ENCODE data around the gene ZNF836. TPM values are rescaled to one million over a fixed set of nuclear protein-coding genes. Genes with fewer than 3 reads are reported as not detected.

Gene ZNF836
- 10 to 100 TPM in 1 of 4 donors, 1 to 10 TPM in 3; 5.8 to 15.1 (median 7.3) TPM for total RNA-seq

DNA sequence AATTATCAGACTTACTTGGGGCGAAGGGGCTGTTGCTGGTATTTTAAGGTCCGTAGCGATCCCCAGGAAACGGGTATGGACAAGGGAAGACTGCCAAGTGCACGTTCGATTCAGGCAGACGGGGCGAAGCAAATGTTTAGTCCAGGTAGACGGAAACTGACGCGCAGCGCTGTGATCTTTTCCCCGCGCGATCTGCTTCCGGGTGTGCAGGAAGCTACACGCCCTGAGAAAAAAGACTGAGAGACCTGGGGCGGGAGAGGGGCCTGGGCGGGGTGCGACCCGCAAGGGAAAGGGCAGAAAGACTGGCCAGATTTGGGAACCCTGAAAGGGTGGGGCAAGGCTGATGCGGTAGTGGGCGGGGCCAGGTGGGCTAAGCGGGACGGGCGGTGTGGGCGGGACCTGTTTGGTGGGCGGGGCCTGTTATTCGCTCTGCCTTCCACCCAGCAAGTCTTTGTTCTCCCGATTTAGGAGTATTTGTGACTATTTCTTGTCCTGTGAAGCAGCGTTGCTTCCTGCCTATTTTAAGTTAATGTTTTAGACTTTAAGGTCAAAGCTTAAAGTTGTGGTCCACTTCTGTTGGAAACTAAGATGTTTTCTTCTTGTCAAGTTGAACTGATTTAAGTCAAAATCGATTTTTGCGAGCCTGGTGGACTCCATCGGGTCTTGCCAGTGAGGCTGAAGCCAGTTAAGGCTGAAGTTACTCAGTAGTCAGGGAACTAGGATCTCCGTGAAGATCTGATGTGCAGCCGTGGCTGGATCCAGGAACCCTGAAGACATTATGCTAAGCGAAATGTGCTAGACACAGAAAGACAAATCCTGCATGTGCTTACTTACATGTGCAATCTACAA lies at the start of gene ZNF836:
Gene ZNF836 (minus strand): TSS at position 301 of the 849 bp plus-strand sequence. CDS start 3,549 bp downstream, outside the sequence.
- ATAC-seq (ENCODE audit: low FRiP score) (peak; percentile 95), DNase-seq (ENCODE audit: low spot score) (peak; percentile 80)
- TF ChIP-seq, protein P1, sequence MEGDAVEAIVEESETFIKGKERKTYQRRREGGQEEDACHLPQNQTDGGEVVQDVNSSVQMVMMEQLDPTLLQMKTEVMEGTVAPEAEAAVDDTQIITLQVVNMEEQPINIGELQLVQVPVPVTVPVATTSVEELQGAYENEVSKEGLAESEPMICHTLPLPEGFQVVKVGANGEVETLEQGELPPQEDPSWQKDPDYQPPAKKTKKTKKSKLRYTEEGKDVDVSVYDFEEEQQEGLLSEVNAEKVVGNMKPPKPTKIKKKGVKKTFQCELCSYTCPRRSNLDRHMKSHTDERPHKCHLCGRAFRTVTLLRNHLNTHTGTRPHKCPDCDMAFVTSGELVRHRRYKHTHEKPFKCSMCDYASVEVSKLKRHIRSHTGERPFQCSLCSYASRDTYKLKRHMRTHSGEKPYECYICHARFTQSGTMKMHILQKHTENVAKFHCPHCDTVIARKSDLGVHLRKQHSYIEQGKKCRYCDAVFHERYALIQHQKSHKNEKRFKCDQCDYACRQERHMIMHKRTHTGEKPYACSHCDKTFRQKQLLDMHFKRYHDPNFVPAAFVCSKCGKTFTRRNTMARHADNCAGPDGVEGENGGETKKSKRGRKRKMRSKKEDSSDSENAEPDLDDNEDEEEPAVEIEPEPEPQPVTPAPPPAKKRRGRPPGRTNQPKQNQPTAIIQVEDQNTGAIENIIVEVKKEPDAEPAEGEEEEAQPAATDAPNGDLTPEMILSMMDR (IDR thresholded peaks at IDR 0.05), result no peak

DNA sequence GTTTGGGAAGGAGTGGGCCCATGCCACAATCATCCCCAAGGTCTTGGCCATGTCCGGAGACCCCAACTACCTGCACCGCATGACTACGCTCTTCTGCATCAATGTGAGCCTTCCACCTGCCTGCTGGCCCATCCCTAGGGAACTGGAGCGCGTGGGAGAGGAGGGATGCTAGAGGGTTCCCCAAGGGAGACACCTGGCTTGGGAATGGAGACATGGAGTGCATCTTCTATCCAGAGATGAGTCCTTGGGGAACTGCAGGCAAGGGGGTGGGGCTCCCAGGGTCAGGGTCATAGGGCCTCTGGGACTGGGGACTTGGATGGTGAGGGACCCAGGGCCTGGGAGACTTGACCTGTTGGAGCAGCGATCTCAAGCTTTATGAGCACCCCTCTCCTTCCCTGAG lies 49.6 kb upstream of the ZNF836 start:
- ATAC-seq (ENCODE audit: low FRiP score), result no peak
- TF ChIP-seq, protein P1 (IDR thresholded peaks at IDR 0.05), result no peak

DNA sequence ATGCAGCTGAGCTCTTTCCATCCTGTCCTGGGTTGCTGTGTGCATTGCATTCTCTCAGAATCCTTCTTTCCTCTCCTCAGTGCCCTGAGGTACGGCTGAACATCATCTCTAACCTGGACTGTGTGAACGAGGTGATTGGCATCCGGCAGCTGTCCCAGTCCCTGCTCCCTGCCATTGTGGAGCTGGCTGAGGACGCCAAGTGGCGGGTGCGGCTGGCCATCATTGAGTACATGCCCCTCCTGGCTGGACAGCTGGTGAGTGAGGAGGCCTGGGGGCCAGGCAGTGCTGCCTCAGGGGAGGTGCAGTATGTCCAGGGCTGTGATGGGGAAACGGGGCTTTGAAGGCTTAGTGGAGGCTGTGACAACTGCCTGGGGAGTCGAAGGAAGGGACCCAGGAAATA lies 48.2 kb upstream of the ZNF836 start:
- TF ChIP-seq, protein P1 (IDR thresholded peaks at IDR 0.05), result no peak
- ATAC-seq (ENCODE audit: low FRiP score), result no peak
- no peak for DNase-seq (ENCODE audit: low spot score)

More for the DNA sequence above, 49.6 kb upstream of the ZNF836 start:
- DNase-seq (ENCODE audit: low spot score), result no peak

DNA sequence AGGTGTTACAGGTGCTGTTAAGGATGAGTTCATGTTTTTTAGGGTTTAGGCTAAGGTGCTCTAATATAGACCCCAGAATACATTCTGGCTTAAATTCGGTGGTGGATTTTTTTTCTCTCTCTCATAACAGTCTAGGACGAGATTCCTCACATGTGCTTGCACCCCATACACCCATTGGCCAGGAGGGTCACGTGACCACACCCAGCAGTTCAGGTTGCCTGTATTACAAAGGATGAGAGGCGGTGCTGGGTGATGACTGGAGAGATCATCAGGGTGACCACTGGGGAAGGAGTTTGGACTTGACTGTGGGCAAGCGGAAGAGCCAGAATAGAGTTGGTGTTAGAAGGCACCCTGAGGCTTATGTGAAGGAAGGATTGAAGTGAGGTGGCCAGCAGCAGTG lies 46.2 kb upstream of the ZNF836 start:
- TF ChIP-seq, protein P1 (IDR thresholded peaks at IDR 0.05), result no peak
- no peak for DNase-seq (ENCODE audit: low spot score)

DNA sequence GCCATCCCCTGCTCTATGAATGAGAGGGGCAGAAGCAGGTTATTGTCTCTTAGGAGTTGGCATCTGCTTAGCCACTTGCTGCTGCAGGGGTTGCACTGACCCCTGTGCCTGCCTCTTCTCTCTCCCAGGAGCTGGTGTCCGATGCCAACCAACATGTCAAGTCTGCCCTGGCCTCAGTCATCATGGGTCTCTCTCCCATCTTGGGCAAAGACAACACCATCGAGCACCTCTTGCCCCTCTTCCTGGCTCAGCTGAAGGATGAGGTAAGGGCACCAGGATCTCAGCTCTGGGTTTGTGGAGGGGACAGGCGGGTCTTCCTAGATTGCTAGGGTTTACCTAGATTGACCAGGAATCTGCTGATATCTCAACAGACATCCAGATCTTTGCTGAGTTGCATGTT lies 45.0 kb upstream of the ZNF836 start:
- TF ChIP-seq, protein P1 (IDR thresholded peaks at IDR 0.05), result no peak
- ATAC-seq (ENCODE audit: low FRiP score), result no peak
- no peak for DNase-seq (ENCODE audit: low spot score)

More for the DNA sequence above, 46.2 kb upstream of the ZNF836 start:
- no peak for ATAC-seq (ENCODE audit: low FRiP score)

DNA sequence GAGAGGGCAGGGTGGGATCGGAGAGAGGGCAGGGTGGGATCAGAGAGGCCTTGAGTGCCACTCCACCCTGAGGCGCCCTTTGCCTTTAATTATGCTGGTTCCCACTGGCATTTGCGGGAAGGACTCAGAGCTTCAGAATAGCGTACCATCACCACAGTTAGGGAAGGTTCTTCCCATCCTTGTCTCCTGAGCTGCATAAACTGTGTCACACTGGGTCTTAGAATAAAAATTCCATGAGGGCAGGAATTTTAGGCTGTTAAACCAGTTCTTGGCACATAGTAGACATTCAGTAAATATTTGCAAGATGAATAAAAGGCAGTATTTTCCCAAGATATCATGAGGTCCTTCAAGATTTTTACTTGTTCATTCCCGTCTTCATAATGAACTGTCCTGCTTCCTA lies 42.8 kb upstream of the ZNF836 start:
- DNase-seq (ENCODE audit: low spot score) (no peak), ATAC-seq (ENCODE audit: low FRiP score) (no peak)
- TF ChIP-seq, protein P1 (IDR thresholded peaks at IDR 0.05), result no peak

Measured in omental fat pad (tissue), 4 donors.